ENCODE measurements around the gene AK9. TPM values are rescaled to one million over a fixed set of nuclear protein-coding genes. Genes with fewer than 3 reads are reported as not detected.

AK9 gene
- total RNA-seq, 1 donor from 2014 or later, result 5.4 TPM

DNA sequence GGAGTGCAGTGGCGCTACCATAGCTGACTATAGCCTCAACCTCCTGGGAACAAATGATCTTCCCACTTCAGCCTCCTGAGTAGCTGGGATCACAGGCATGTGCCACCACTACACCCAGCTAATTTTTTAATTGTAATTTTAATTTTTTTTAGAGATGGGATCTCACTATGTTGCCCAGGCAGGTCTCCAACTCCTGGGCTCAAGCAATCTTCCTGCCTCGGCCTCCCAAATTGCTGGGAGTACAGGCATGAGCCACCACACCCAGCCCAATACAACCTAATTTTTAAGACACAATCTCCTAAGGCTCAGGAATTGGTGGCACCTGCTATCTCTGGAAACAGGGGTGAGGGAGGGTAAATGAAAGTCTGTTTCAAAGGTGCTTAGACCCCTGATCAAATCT lies 213.8 kb downstream of the AK9 start:
- no peak overlapping the region for H3K4me3 ChIP-seq (ENCODE audit: low read depth, low read length)
- TF ChIP-seq CTCF (IDR thresholded peaks at IDR 0.05; ENCODE audit: insufficient read depth, low read length, poor library complexity, severe bottlenecking), result no peak
- DNase-seq (ENCODE audit: low read depth), result no peak
- H3K36me3 ChIP-seq (ENCODE audit: control insufficient read depth, insufficient read depth, low read length), result peaks cover 8% of the 10 kb centered on the region
- no peaks in the 10 kb centered on the region for H3K27me3 ChIP-seq (ENCODE audit: control insufficient read depth, insufficient read depth, low read length)

DNA sequence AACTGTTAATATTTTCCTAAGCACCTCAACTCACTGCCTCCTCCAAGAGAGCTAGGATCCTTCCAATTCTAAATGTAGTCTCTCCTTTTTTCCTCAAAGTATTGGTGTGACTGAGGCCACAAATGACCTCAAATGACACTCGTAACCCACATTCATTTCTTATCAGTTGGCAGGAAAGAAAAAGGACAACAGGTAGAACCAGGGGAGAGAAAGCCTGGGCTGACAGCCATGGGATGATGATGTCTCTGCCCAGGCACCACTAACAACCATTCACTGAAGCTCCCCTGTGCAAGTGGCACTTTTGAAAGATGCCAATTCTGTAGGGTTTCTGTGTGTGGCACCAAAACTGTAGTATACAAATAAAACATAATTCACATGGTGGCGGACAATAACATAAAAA lies 215.4 kb downstream of the AK9 start:
- peaks cover 9% of the 10 kb centered on the region for H3K36me3 ChIP-seq (ENCODE audit: control insufficient read depth, insufficient read depth, low read length)
- no peaks in the 10 kb centered on the region for H3K27me3 ChIP-seq (ENCODE audit: control insufficient read depth, insufficient read depth, low read length)
- no peak for DNase-seq (ENCODE audit: low read depth)
- H3K4me3 ChIP-seq (ENCODE audit: low read depth, low read length), result no peak overlapping the region
- no peak for TF ChIP-seq CTCF (IDR thresholded peaks at IDR 0.05; ENCODE audit: insufficient read depth, low read length, poor library complexity, severe bottlenecking)

- H3K36me3 ChIP-seq (ENCODE audit: control insufficient read depth, insufficient read depth, low read length), result peaks cover 9% of the 10 kb centered on the region
- no peak overlapping the region for H3K4me3 ChIP-seq (ENCODE audit: low read depth, low read length)
- TF ChIP-seq CTCF (IDR thresholded peaks at IDR 0.05; ENCODE audit: insufficient read depth, low read length, poor library complexity, severe bottlenecking), result no peak
- DNase-seq (ENCODE audit: low read depth), result no peak
- H3K27me3 ChIP-seq (ENCODE audit: control insufficient read depth, insufficient read depth, low read length), result no peaks in the 10 kb centered on the region
Measured at GRCh38 chr6:109474995-109475394, 216.0 kb downstream of the AK9 start.

- no peaks in the 10 kb centered on the region for H3K27me3 ChIP-seq (ENCODE audit: control insufficient read depth, insufficient read depth, low read length)
- no peak overlapping the region for H3K4me3 ChIP-seq (ENCODE audit: low read depth, low read length)
- DNase-seq (ENCODE audit: low read depth), result no peak
- TF ChIP-seq CTCF (IDR thresholded peaks at IDR 0.05; ENCODE audit: insufficient read depth, low read length, poor library complexity, severe bottlenecking), result no peak
- peaks cover 8% of the 10 kb centered on the region for H3K36me3 ChIP-seq (ENCODE audit: control insufficient read depth, insufficient read depth, low read length)
Measured at GRCh38 chr6:109473120-109473519, 217.9 kb downstream of the AK9 start.

- no peak overlapping the region for H3K4me3 ChIP-seq (ENCODE audit: low read depth, low read length)
- no peak for DNase-seq (ENCODE audit: low read depth)
- peaks cover 6% of the 10 kb centered on the region for H3K36me3 ChIP-seq (ENCODE audit: control insufficient read depth, insufficient read depth, low read length)
- no peak for TF ChIP-seq CTCF (IDR thresholded peaks at IDR 0.05; ENCODE audit: insufficient read depth, low read length, poor library complexity, severe bottlenecking)
- no peaks in the 10 kb centered on the region for H3K27me3 ChIP-seq (ENCODE audit: control insufficient read depth, insufficient read depth, low read length)
Measured at GRCh38 chr6:109472132-109472995, 218.6 kb downstream of the AK9 start.
